Liver (tissue), 3 donors: Measurements from ENCODE around the gene LPP.

Source experiments
- FOXA1 ChIP-seq: IDR thresholded peaks from 2 replicates; pipeline ENCODE4 v1.6.1; 2016; ENCODE audit warnings: antibody characterized with exemption
- HNF4G ChIP-seq: IDR thresholded peaks from 2 replicates; pipeline ENCODE4 v1.6.1; 2016; ENCODE audit warnings: antibody characterized with exemption
- JUND ChIP-seq, 2 donors: IDR thresholded peaks; 2 replicates each; pipeline ENCODE4 v1.6.1; 2016; ENCODE audit warnings: antibody characterized with exemption in 2 of 2
- MAX ChIP-seq: IDR thresholded peaks from 2 replicates; pipeline ENCODE4 v1.6.1; 2016; ENCODE audit warnings: antibody characterized with exemption
- NR2F2 ChIP-seq: IDR thresholded peaks from 2 replicates; pipeline ENCODE4 v1.6.1; 2016; ENCODE audit warnings: antibody characterized with exemption
- RAD21 ChIP-seq, 2 donors: IDR thresholded peaks; 2 replicates each; pipeline ENCODE4 v1.6.1; 2016; ENCODE audit warnings: antibody characterized with exemption in 2 of 2, mild to moderate bottlenecking in 2 of 2
- REST ChIP-seq: IDR thresholded peaks from 2 replicates; pipeline ENCODE4 v1.6.1; 2016; ENCODE audit warnings: antibody characterized with exemption, mild to moderate bottlenecking
- TAF1 ChIP-seq: conservative IDR thresholded peaks from 2 replicates; pipeline ENCODE4 v1.6.1; 2016; ENCODE audit warnings: antibody characterized with exemption, mild to moderate bottlenecking
- ZBTB33 ChIP-seq: IDR thresholded peaks from 2 replicates; pipeline ENCODE4 v1.6.1; 2016; ENCODE audit warnings: antibody characterized with exemption
- TF ChIP-seq, protein P1 (sequence below): fragments of 150-350 bp; IDR thresholded peaks from 2 replicates; pipeline ENCODE4 v1.5.1; 2017; ENCODE audit warnings: improper control_type of control experiment, low read depth, low read length; ENCODE audit not compliant: missing input control
- donor health status: healthy.
- donor health status: healthy.

- TF ChIP-seq, protein P1, sequence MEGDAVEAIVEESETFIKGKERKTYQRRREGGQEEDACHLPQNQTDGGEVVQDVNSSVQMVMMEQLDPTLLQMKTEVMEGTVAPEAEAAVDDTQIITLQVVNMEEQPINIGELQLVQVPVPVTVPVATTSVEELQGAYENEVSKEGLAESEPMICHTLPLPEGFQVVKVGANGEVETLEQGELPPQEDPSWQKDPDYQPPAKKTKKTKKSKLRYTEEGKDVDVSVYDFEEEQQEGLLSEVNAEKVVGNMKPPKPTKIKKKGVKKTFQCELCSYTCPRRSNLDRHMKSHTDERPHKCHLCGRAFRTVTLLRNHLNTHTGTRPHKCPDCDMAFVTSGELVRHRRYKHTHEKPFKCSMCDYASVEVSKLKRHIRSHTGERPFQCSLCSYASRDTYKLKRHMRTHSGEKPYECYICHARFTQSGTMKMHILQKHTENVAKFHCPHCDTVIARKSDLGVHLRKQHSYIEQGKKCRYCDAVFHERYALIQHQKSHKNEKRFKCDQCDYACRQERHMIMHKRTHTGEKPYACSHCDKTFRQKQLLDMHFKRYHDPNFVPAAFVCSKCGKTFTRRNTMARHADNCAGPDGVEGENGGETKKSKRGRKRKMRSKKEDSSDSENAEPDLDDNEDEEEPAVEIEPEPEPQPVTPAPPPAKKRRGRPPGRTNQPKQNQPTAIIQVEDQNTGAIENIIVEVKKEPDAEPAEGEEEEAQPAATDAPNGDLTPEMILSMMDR: no peak
- TF ChIP-seq RAD21 (IDR thresholded peaks at IDR 0.05) (no peak), MAX (no peak), REST (no peak), FOXA1 (no peak), ZBTB33 (no peak), HNF4G (no peak), JUND (IDR thresholded peaks at IDR 0.05) (no peak), TAF1 (no peak), NR2F2 (no peak)
These were observed 113.9 kb downstream of the LPP start for GRCh38 chr3:188267790-188268335.
